Measurements from ENCODE around the gene AP1B1. TPM values are rescaled to one million over a fixed set of nuclear protein-coding genes. Genes with fewer than 3 reads are reported as not detected.

The AP1B1 gene
- total and polyA plus RNA-seq, 2 of the 4 experiments (the other 2 are of a cell fraction), result 55.7 to 70.8 TPM

DNA sequence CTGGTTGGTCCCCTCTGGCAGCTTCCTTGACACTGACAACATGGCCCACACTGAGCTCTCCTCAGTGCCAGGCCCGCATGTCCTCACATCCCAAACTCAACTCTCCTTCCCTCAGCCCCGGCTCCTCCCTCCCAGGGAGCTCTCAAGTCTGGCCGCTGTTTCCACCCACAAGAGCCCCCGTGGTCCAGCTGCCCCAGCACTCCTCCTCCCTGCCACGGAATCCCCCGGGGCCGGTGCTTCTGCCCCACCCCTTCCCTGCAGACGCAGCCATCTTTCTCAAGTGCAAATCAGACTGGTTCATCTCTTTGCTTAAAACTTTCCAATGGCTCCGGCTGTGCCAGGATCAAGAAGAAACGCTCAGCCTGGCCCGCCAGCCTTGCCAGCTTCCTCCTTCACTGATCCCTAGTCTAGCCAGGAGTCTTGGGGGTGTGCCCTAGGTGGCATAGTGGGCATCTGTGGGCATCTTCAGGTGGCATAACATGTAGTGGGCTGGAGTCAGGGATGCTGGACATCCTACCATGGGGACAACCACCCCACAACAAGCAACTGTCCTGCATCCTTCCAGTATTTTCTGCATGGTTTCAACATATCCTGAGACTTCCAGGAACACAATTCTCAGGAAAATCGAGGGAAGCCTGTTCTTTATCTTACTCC is 50.6 kb downstream of the AP1B1 start:
- H4K20me1 ChIP-seq (ENCODE audit: insufficient read depth, low read length), result no peaks in the 10 kb centered on the region; the same call in 1 of the 2 replicates
- H3K56ac ChIP-seq (ENCODE audit: extremely low read depth, insufficient read depth, low read length), result no peak overlapping the region
- no peak overlapping the region for H3K4me2 ChIP-seq (ENCODE audit: low read depth, low read length)
- H3K36me3 ChIP-seq (ENCODE audit: control insufficient read depth, insufficient read depth, low read length), result peaks cover 53% of the 10 kb centered on the region
- H3K4ac ChIP-seq (ENCODE audit: low read depth, low read length), result no peak overlapping the region
- no peak overlapping the region for H2AK5ac ChIP-seq (ENCODE audit: low read depth, low read length)
- no peak overlapping the region for H2BK20ac ChIP-seq (ENCODE audit: low read depth, low read length)
- ATAC-seq (ENCODE audit: low read depth), result no peak
- H3K4me3 ChIP-seq (ENCODE audit: insufficient read depth, low read depth, low read length), result no peak overlapping the region
- H3K23ac ChIP-seq (ENCODE audit: low read depth, low read length), result no peak overlapping the region
- POLR2A ChIA-PET (ENCODE audit: unreplicated experiment), result no interaction called here
- in situ Hi-C loops (cut with MboI; ENCODE audit: low sequenced_read_pairs), result no loop called here
- H2BK15ac ChIP-seq (ENCODE audit: low read depth, low read length), result no peak overlapping the region
- dilution Hi-C loops (cut with HindIII; ENCODE audit: low sequenced_read_pairs, unreplicated experiment), result no loop called here
- H3K27me3 ChIP-seq (ENCODE audit: control insufficient read depth, insufficient read depth, low read length), result no peaks in the 10 kb centered on the region
- no peak overlapping the region for H4K5ac ChIP-seq (ENCODE audit: low read depth, low read length)
- WGBS, 2 experiments (ENCODE audit: extremely low coverage in 2 of 2, insufficient read length in 1 of 2), result 90% methylated on average over 4 of the region's 12 CpGs; no CpG with 5 or more reads in 1 of the 2 experiments
- intact Hi-C loops (cut with micrococcal nuclease), result no loop called here
- CTCF ChIA-PET, result no interaction called here
- no peak overlapping the region for H3K27ac ChIP-seq (ENCODE audit: insufficient read depth, low read length)
- H4K91ac ChIP-seq (ENCODE audit: insufficient read depth, low read depth, low read length), result no peak overlapping the region
- no peak overlapping the region for H2AK9ac ChIP-seq (replicated peaks; ENCODE audit: low read depth, low read length, poor library complexity)
- no peak overlapping the region for H3K9ac ChIP-seq (ENCODE audit: low read depth, low read length)
- TF ChIP-seq, protein P1, sequence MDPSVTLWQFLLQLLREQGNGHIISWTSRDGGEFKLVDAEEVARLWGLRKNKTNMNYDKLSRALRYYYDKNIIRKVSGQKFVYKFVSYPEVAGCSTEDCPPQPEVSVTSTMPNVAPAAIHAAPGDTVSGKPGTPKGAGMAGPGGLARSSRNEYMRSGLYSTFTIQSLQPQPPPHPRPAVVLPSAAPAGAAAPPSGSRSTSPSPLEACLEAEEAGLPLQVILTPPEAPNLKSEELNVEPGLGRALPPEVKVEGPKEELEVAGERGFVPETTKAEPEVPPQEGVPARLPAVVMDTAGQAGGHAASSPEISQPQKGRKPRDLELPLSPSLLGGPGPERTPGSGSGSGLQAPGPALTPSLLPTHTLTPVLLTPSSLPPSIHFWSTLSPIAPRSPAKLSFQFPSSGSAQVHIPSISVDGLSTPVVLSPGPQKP (IDR thresholded peaks at IDR 0.05; ENCODE audit: borderline replicate concordance, low read depth, low read length), result no peak
- no peak for TF ChIP-seq BHLHE40 (IDR thresholded peaks at IDR 0.05; ENCODE audit: low read depth, low read length)
- no peak for TF ChIP-seq POLR2A (IDR thresholded peaks at IDR 0.05; ENCODE audit: low read depth, low read length)
- TF ChIP-seq NFE2L2 (IDR thresholded peaks at IDR 0.05; ENCODE audit: low read depth, low read length), result no peak
- no peak overlapping the region for H4K8ac ChIP-seq (ENCODE audit: low read depth in 2 of 2, low read length in 2 of 2)
- H2BK120ac ChIP-seq (ENCODE audit: low read depth, low read length), result no peak overlapping the region
- no peaks in the 10 kb centered on the region for H3K4me1 ChIP-seq (ENCODE audit: control insufficient read depth, insufficient read depth, low read length)
- H3K9me3 ChIP-seq (ENCODE audit: control insufficient read depth, insufficient read depth, low read length), result no peaks in the 10 kb centered on the region
- H2BK5ac ChIP-seq (ENCODE audit: low read depth, low read length, poor library complexity, severe bottlenecking), result no peak overlapping the region
- H3K14ac ChIP-seq (replicated peaks; ENCODE audit: low read depth, low read length), result no peak overlapping the region
- no peak overlapping the region for H2AFZ ChIP-seq (replicated peaks; ENCODE audit: low read length, poor library complexity)
- peaks cover 0 to 3% of the 10 kb centered on the region in 2 experiments; a peak in 1 of 4 replicates for H3K79me1 ChIP-seq (ENCODE audit: low read depth in 1 of 2, low read length in 2 of 2)
- H3K18ac ChIP-seq (ENCODE audit: low read depth, low read length), result no peak overlapping the region
- H3K9me1 ChIP-seq (ENCODE audit: insufficient read depth, low read length), result no peaks in the 10 kb centered on the region; the same call in 1 of the 2 replicates
- no peak for DNase-seq
- no TSS peak for BruUV-seq (replicated peaks)

All from IMR-90 (cell line).